ENCODE data around the gene TNFRSF9. TPM values are rescaled to one million over a fixed set of nuclear protein-coding genes. Genes with fewer than 3 reads are reported as not detected.
A peak's percentile ranks its signal among the peaks of the same experiment; 100 is the strongest.

The TNFRSF9 gene
- total RNA-seq (under 1 TPM in 2 of 5 donors, not detected in 3; 0.37 to 0.58 TPM), polyA plus RNA-seq (under 1 TPM; 0.06 to 0.46 (median 0.08) TPM)
- long read RNA-seq, donor 1, result 0 reads
- long read RNA-seq, donor 2, partial matches to known transcripts, result 140 of 278 reads
- long read RNA-seq, donor 2, other reads (novel, unspliced or antisense), result 138 of 278 reads
- long read RNA-seq, donor 3, result 0 reads
- long read RNA-seq, donor 4, result 0 reads
- long read RNA-seq, donor 5, result 0 reads
- long read RNA-seq, donor 6, result 0 reads
- long read RNA-seq, donor 7, result 0 reads
- long read RNA-seq, donor 8, result 0 reads
- long read RNA-seq, donor 9, result 0 reads
- long read RNA-seq, donor 10, result 0 reads

DNA sequence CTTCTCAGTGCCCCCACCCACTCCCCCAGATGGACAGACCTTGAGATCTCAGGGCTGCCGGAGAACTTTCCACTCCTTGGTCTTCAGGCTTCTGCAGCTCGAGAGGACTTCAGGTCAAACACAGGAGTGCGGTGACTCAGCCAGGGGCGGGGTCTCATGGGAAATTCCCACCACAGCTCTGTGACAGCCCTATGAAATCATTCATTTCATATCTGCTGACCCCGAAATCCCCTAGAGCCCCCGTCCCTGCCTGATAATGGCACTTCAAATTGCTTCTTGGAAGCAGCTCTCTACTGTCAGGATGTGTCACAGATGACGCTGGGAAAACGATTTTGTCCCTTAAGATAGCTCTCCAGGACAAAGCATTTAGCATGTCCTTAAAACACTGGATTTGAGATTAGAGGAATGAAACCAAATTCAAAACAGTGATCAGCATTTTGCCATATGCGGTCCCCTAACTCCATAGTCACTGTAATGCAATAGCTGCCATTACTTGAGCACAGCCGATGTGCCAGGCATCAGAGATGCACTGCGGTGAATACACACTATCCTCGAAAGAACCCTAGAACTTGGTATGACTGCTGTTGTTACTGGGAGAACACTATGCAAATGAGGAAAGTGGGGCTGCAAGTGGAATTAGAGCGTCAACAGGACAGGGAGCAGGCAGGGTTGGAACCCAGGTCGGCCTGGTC is at the start of gene TNFRSF9:
TNFRSF9 (minus strand) TSS at position 95 of the 692 bp plus-strand sequence. CDS start 845 bp downstream, outside the sequence.
- no peaks in the 10 kb centered on the region for H3K9me3 ChIP-seq
- H3K27ac ChIP-seq, result no peak within 1 kb of the TSS
- intact Hi-C loops (cut with DNase I; ENCODE audit: low total_unique reads), result no loop called here
- peaks cover 15 to 38% (median 19%) of the 10 kb centered on the region in 4 donors for H3K4me1 ChIP-seq
- peak; percentile 29 to 47 for DNase-seq
- TF ChIP-seq EP300 (IDR thresholded peaks at IDR 0.05) (no peak), POLR2AphosphoS5 (IDR thresholded peaks at IDR 0.05) (no peak), POLR2A (IDR thresholded peaks at IDR 0.05) (no peak)
- TF ChIP-seq, protein P1, sequence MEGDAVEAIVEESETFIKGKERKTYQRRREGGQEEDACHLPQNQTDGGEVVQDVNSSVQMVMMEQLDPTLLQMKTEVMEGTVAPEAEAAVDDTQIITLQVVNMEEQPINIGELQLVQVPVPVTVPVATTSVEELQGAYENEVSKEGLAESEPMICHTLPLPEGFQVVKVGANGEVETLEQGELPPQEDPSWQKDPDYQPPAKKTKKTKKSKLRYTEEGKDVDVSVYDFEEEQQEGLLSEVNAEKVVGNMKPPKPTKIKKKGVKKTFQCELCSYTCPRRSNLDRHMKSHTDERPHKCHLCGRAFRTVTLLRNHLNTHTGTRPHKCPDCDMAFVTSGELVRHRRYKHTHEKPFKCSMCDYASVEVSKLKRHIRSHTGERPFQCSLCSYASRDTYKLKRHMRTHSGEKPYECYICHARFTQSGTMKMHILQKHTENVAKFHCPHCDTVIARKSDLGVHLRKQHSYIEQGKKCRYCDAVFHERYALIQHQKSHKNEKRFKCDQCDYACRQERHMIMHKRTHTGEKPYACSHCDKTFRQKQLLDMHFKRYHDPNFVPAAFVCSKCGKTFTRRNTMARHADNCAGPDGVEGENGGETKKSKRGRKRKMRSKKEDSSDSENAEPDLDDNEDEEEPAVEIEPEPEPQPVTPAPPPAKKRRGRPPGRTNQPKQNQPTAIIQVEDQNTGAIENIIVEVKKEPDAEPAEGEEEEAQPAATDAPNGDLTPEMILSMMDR (IDR thresholded peaks at IDR 0.05), result no peak
- H3K27me3 ChIP-seq, result peaks cover 0 to 48% (median 6%) of the 10 kb centered on the region in 3 donors
- no peak within 1 kb of the TSS for H3K4me3 ChIP-seq
- no peaks in the 10 kb centered on the region for H3K36me3 ChIP-seq
- WGBS, 5 donors, result 47 to 55% (median 50%) methylated on average over 14 of the region's 14 CpGs

DNA sequence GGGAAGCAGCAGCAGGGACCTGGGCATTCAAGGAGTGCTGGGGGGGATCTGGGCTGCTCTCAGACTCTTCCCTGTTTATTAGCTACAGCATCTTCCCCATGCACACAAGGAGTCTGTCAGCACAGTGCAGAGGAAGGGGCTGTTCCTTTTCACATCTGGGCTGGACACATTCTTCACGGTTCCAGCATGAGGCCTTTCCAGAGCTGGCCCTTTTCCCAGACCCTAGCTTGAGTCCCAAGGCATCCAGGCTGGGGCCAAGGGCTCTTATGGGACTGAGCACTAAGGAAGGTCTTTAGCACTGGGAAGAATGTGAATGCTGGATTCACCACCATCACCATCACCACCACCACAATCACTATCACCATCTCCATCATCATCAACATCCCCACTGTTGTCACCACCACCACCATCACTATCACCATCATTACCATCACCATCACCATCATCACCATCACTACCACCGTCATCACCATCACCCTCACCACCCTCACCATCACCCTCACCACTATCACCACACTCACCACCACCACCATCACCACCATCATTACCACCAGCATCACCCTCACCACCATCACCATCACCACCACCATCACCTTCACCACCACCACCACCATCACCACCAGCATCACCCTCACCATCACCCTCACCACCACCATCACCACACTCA is 49.3 kb upstream of the TNFRSF9 start:
- peaks cover 15 to 32% (median 30%) of the 10 kb centered on the region in 4 donors for H3K36me3 ChIP-seq
- no peaks in the 10 kb centered on the region for H3K9me3 ChIP-seq
- H3K27me3 ChIP-seq, result no peaks in the 10 kb centered on the region
- no peak for TF ChIP-seq EP300 (IDR thresholded peaks at IDR 0.05)
- TF ChIP-seq, protein P1 (IDR thresholded peaks at IDR 0.05), result no peak
- TF ChIP-seq POLR2AphosphoS5 (IDR thresholded peaks at IDR 0.05), result no peak
- no peak for TF ChIP-seq POLR2A (IDR thresholded peaks at IDR 0.05)
- H3K4me3 ChIP-seq, result no peak overlapping the region
- H3K27ac ChIP-seq, result peak overlapping the region in 1 of 5 donors; percentile 10
- DNase-seq, result peak in 1 of 2 donors; percentile 45
- peaks cover 0 to 17% (median 6%) of the 10 kb centered on the region in 4 donors for H3K4me1 ChIP-seq
- intact Hi-C loops (cut with DNase I; ENCODE audit: low total_unique reads), result no loop called here
- 45 to 71% (median 61%) methylated on average over 2 of the region's 2 CpGs for WGBS, 5 donors

DNA sequence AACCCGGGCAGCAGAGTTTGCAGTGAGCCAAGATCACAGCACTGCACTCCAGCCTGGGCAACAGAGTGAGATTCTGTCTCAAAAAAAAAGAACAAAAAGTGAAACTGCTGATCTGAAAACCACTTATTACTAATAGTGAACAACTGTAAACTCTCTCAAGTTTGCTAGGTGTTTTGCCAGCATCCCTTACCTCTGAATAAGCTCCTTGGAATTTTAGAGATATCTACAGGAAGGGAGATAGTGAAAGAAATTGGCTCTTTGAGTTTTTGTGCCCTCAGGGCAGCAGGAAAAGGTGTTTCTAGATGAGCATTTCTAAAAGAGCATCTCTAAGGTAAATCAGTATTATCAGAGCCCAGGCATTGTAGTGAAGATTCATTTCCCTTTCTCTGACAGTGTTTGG is 47.9 kb upstream of the TNFRSF9 start:
- no peaks in the 10 kb centered on the region for H3K9me3 ChIP-seq
- peaks cover 0 to 17% (median 6%) of the 10 kb centered on the region in 4 donors for H3K4me1 ChIP-seq
- no peaks in the 10 kb centered on the region for H3K27me3 ChIP-seq
- TF ChIP-seq, protein P1 (IDR thresholded peaks at IDR 0.05), result no peak
- no peak for TF ChIP-seq POLR2A (IDR thresholded peaks at IDR 0.05)
- no peak for TF ChIP-seq POLR2AphosphoS5 (IDR thresholded peaks at IDR 0.05)
- TF ChIP-seq EP300 (IDR thresholded peaks at IDR 0.05), result no peak
- DNase-seq, result no peak
- 73 to 89% (median 80%) methylated on average over 1 of the region's 1 CpG for WGBS, 5 donors
- no peak overlapping the region for H3K27ac ChIP-seq
- intact Hi-C loops (cut with DNase I; ENCODE audit: low total_unique reads), result no loop called here
- no peak overlapping the region for H3K4me3 ChIP-seq
- peaks cover 26 to 45% (median 43%) of the 10 kb centered on the region in 4 donors for H3K36me3 ChIP-seq

DNA sequence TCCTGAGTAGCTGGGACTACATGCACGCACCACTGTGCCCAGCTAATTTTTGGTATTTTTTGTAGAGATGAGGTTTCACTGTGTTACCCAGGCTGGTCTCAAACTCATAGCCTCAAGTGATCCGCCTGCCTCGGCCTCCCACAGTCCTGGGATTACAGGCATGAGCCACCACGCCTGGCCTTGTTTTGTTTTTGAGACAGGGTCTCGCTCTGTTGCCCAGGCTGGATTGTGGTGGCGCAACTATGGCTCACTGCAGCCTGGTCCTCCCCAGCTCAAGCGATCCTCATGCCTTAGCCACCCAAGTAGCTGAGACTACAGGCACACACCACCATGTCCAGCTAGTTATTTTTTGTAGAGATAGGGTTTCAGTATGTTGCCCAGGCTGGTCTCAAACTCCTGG is 46.9 kb upstream of the TNFRSF9 start:
- H3K4me1 ChIP-seq, result peaks cover 0 to 24% (median 10%) of the 10 kb centered on the region in 4 donors
- H3K27me3 ChIP-seq, result no peaks in the 10 kb centered on the region
- no peak overlapping the region for H3K4me3 ChIP-seq
- no peaks in the 10 kb centered on the region for H3K9me3 ChIP-seq
- intact Hi-C loops (cut with DNase I; ENCODE audit: low total_unique reads), result no loop called here
- DNase-seq, result no peak
- H3K27ac ChIP-seq, result no peak overlapping the region
- peaks cover 32 to 54% (median 52%) of the 10 kb centered on the region in 4 donors for H3K36me3 ChIP-seq
- no peak for TF ChIP-seq POLR2AphosphoS5 (IDR thresholded peaks at IDR 0.05)
- TF ChIP-seq, protein P1 (IDR thresholded peaks at IDR 0.05), result no peak
- TF ChIP-seq POLR2A (IDR thresholded peaks at IDR 0.05), result no peak
- TF ChIP-seq EP300 (IDR thresholded peaks at IDR 0.05), result no peak
- WGBS, 5 donors, result 89 to 100% (median 99%) methylated on average over 7 of the region's 7 CpGs

All from stomach (tissue), 19 donors.